Measurements from ENCODE around the gene R3HCC1L. TPM values are rescaled to one million over a fixed set of nuclear protein-coding genes. Genes with fewer than 3 reads are reported as not detected.

R3HCC1L gene
- total RNA-seq, 1 donor: 12.1 TPM

- H3K4me3 ChIP-seq (ENCODE audit: low read depth, low read length): no peak overlapping the region
- no peak for DNase-seq (ENCODE audit: low read depth)
- no peak for TF ChIP-seq CTCF (IDR thresholded peaks at IDR 0.05; ENCODE audit: insufficient read depth, low read depth, low read length)
These were observed 122.7 kb downstream of the R3HCC1L start for GRCh38 chr10:98257198-98257597.

GRCh38 chr10:98257961-98258360 lies 123.5 kb downstream of the R3HCC1L start:
- no peak overlapping the region for H3K4me3 ChIP-seq (ENCODE audit: low read depth, low read length)
- no peak for DNase-seq (ENCODE audit: low read depth)
- TF ChIP-seq CTCF (IDR thresholded peaks at IDR 0.05; ENCODE audit: insufficient read depth, low read depth, low read length): no peak

GRCh38 chr10:98258683-98259454 lies 124.4 kb downstream of the R3HCC1L start:
- no peak overlapping the region for H3K4me3 ChIP-seq (ENCODE audit: low read depth, low read length)
- DNase-seq (ENCODE audit: low read depth): no peak
- TF ChIP-seq CTCF (IDR thresholded peaks at IDR 0.05; ENCODE audit: insufficient read depth, low read depth, low read length): no peak

- peak; percentile 47 for DNase-seq (ENCODE audit: low read depth)
- no peak for TF ChIP-seq CTCF (IDR thresholded peaks at IDR 0.05; ENCODE audit: insufficient read depth, low read depth, low read length)
- H3K4me3 ChIP-seq (ENCODE audit: low read depth, low read length): no peak overlapping the region
These were observed 125.3 kb downstream of the R3HCC1L start for GRCh38 chr10:98259606-98260315.

GRCh38 chr10:98260350-98260749 lies 125.9 kb downstream of the R3HCC1L start:
- no peak for DNase-seq (ENCODE audit: low read depth)
- no peak overlapping the region for H3K4me3 ChIP-seq (ENCODE audit: low read depth, low read length)
- TF ChIP-seq CTCF (IDR thresholded peaks at IDR 0.05; ENCODE audit: insufficient read depth, low read depth, low read length): no peak

- DNase-seq (ENCODE audit: low read depth): no peak
- no peak for TF ChIP-seq CTCF (IDR thresholded peaks at IDR 0.05; ENCODE audit: insufficient read depth, low read depth, low read length)
- H3K4me3 ChIP-seq (ENCODE audit: low read depth, low read length): no peak overlapping the region
These were observed 126.3 kb downstream of the R3HCC1L start for GRCh38 chr10:98260752-98261151.

All from fibroblast of villous mesenchyme (primary cell).